Activated naive CD8-positive, alpha-beta T cell treated with anti-CD3 and anti-CD28 coated beads, Interleukin-2, amount 50 U/mL, for 16 hours (primary cell): Measurements from ENCODE around the gene CCZ1.
"Not testable (repeated sequence)": the region's sequence is repeated elsewhere in the genome, so short reads cannot be mapped to it uniquely, and the experiment has no call there.

Experiments used
- DNase-seq: peaks from one replicate; pipeline ENCODE4 v3.0.0-alpha.2; 2020; ENCODE audit warnings: low read depth, low spot score

Gene CCZ1

GRCh38 chr7:5898480-5899224, at the start of gene CCZ1:
Gene CCZ1 (plus strand): TSS chr7:5898733. CDS start chr7:5898800, 67 bp downstream.
- DNase-seq = not testable (repeated sequence)

GRCh38 chr7:5850944-5851343, 47.6 kb upstream of the CCZ1 start:
- no peak for DNase-seq

- no peak for DNase-seq
These were observed 43.8 kb upstream of the CCZ1 start for GRCh38 chr7:5854738-5855137.

- DNase-seq = not testable (repeated sequence)
These were observed 41.4 kb upstream of the CCZ1 start for GRCh38 chr7:5857041-5857575.

- DNase-seq = not testable (repeated sequence)
These were observed 40.0 kb upstream of the CCZ1 start for GRCh38 chr7:5858494-5858893.

GRCh38 chr7:5861281-5861680, 37.3 kb upstream of the CCZ1 start:
- DNase-seq = not testable (repeated sequence)

GRCh38 chr7:5862753-5863366, 35.7 kb upstream of the CCZ1 start:
- DNase-seq = not testable (repeated sequence)

GRCh38 chr7:5865279-5865931, 33.1 kb upstream of the CCZ1 start:
- DNase-seq = not testable (repeated sequence)

GRCh38 chr7:5867060-5867459, 31.5 kb upstream of the CCZ1 start:
- no peak for DNase-seq

GRCh38 chr7:5868928-5869341, 29.6 kb upstream of the CCZ1 start:
- DNase-seq = not testable (repeated sequence)

- no peak for DNase-seq
These were observed 28.8 kb upstream of the CCZ1 start for GRCh38 chr7:5869691-5870090.

GRCh38 chr7:5870311-5870710, 28.2 kb upstream of the CCZ1 start:
- DNase-seq = no peak

- no peak for DNase-seq
These were observed 26.2 kb upstream of the CCZ1 start for GRCh38 chr7:5872326-5872725.

GRCh38 chr7:5879591-5879990, 18.9 kb upstream of the CCZ1 start:
- not testable (repeated sequence) for DNase-seq

GRCh38 chr7:5880106-5880505, 18.4 kb upstream of the CCZ1 start:
- not testable (repeated sequence) for DNase-seq

- DNase-seq = not testable (repeated sequence)
These were observed 14.1 kb upstream of the CCZ1 start for GRCh38 chr7:5884431-5884830.

- DNase-seq = not testable (repeated sequence)
These were observed 10.5 kb upstream of the CCZ1 start for GRCh38 chr7:5888021-5888420.

GRCh38 chr7:5890244-5890643, 8.3 kb upstream of the CCZ1 start:
- DNase-seq = not testable (repeated sequence)

- no peak for DNase-seq
These were observed 6.0 kb upstream of the CCZ1 start for GRCh38 chr7:5892498-5892897.

GRCh38 chr7:5897369-5897919, 1.1 kb upstream of the CCZ1 start:
- DNase-seq = not testable (repeated sequence)

GRCh38 chr7:5903002-5903401, 4.5 kb downstream of the CCZ1 start:
- not testable (repeated sequence) for DNase-seq

GRCh38 chr7:5904726-5905125, 6.2 kb downstream of the CCZ1 start:
- DNase-seq = not testable (repeated sequence)
